ENCODE data around the gene OIP5. TPM values are rescaled to one million over a fixed set of nuclear protein-coding genes. Genes with fewer than 3 reads are reported as not detected.

OIP5 gene
- total and polyA plus RNA-seq, 10 of the 15 experiments (the other 5 are each of a cell fraction or from before 2014, with no cell fraction given): 4.8 to 61.4 (median 22.1) TPM

GRCh38 chr15:41350057-41350717 lies 17.8 kb upstream of the OIP5 start (continued):
- TF ChIP-seq SIX5 (IDR thresholded peaks at IDR 0.05; ENCODE audit: low read depth, low read length, severe bottlenecking): no peak
- no peak for TF ChIP-seq SMAD1 (IDR thresholded peaks at IDR 0.05; ENCODE audit: low read depth, partially characterized antibody)

GRCh38 chr15:41347236-41347635 lies 14.8 kb upstream of the OIP5 start:
- H3K27ac ChIP-seq (ENCODE audit: control insufficient read depth, insufficient read depth): no peak overlapping the region
- WGBS (ENCODE audit: insufficient coverage, insufficient replicate concordance, low lambda C conversion rate, missing lambda C conversion rate): 100% methylated on average over 5 of the region's 5 CpGs
- no peak overlapping the region for H3K9ac ChIP-seq (ENCODE audit: control insufficient read depth, insufficient read depth, low read length)
- no peaks in the 10 kb centered on the region for H4K20me1 ChIP-seq (ENCODE audit: control insufficient read depth, insufficient read depth)
- BruUV-seq (replicated peaks): no TSS peak
- no peak overlapping the region for H3K4me2 ChIP-seq (ENCODE audit: control insufficient read depth, insufficient read depth)
- ChIA-PET CTCF (interaction anchor here (1.0 kb wide), 1 partner anchor 12 kb away, joined by 5 read pairs; no protein-coding TSS in a partner anchor), POLR2A (interaction anchor here (0.5 kb wide), 1 partner anchor 449 kb away, joined by 3 read pairs; no protein-coding TSS in a partner anchor), RAD21 (ENCODE audit: unreplicated experiment) (no interaction called here), SMC1A (ENCODE audit: uncharacterized antibody, unreplicated experiment) (no interaction called here)
- no peaks in the 10 kb centered on the region for H3K27me3 ChIP-seq (replicated peaks in 1 of 2; ENCODE audit: control insufficient read depth in 2 of 2, insufficient read depth in 2 of 2, low read length in 1 of 2)
- no peak for FAIRE-seq
- no peaks in the 10 kb centered on the region for H3K9me3 ChIP-seq (replicated peaks; ENCODE audit: control insufficient read depth, insufficient read depth, low read length)
- no peak overlapping the region for H3K4me3 ChIP-seq
- H3K4me1 ChIP-seq (ENCODE audit: control insufficient read depth, insufficient read depth, low read length): no peaks in the 10 kb centered on the region
- intact Hi-C loops (cut with micrococcal nuclease; ENCODE audit: unreplicated experiment) (no loop called here), in situ Hi-C loops (cut with MboI) (no loop called here)
- peaks cover 13 to 40% of the 10 kb centered on the region in 2 experiments for H3K36me3 ChIP-seq (ENCODE audit: control insufficient read depth in 2 of 2, insufficient read depth in 2 of 2, low read length in 1 of 2)
- no peak for ATAC-seq
- H3K79me2 ChIP-seq (ENCODE audit: control insufficient read depth, insufficient read depth, low read length): peaks cover 7% of the 10 kb centered on the region
- no peak for DNase-seq (ENCODE audit: low read depth, low spot score)
- H2AFZ ChIP-seq (ENCODE audit: control insufficient read depth, low read depth, low read length): no peak overlapping the region
- TF ChIP-seq CBFB (IDR thresholded peaks at IDR 0.05; ENCODE audit: low read depth): no peak
- TF ChIP-seq MTA3 (IDR thresholded peaks at IDR 0.05; ENCODE audit: borderline replicate concordance, low read length): no peak
- TF ChIP-seq NFIC (IDR thresholded peaks at IDR 0.05; ENCODE audit: low read depth, low read length): no peak
- no peak for TF ChIP-seq FOXK2 (IDR thresholded peaks at IDR 0.05)
- no peak for TF ChIP-seq ZNF207 (IDR thresholded peaks at IDR 0.05; ENCODE audit: borderline replicate concordance)
- TF ChIP-seq SIN3A (IDR thresholded peaks at IDR 0.05; ENCODE audit: low read depth, low read length): no peak
- TF ChIP-seq ZNF687 (IDR thresholded peaks at IDR 0.05): no peak
- TF ChIP-seq CHD2 (IDR thresholded peaks at IDR 0.05; ENCODE audit: borderline replicate concordance, low read depth, low read length): no peak
- no peak for TF ChIP-seq IRF4 (IDR thresholded peaks at IDR 0.05; ENCODE audit: low read depth, low read length)
- TF ChIP-seq MYC (IDR thresholded peaks at IDR 0.05; ENCODE audit: insufficient read depth, insufficient read length, insufficient replicate concordance, low read length, severe bottlenecking): no peak
- TF ChIP-seq, protein P1, sequence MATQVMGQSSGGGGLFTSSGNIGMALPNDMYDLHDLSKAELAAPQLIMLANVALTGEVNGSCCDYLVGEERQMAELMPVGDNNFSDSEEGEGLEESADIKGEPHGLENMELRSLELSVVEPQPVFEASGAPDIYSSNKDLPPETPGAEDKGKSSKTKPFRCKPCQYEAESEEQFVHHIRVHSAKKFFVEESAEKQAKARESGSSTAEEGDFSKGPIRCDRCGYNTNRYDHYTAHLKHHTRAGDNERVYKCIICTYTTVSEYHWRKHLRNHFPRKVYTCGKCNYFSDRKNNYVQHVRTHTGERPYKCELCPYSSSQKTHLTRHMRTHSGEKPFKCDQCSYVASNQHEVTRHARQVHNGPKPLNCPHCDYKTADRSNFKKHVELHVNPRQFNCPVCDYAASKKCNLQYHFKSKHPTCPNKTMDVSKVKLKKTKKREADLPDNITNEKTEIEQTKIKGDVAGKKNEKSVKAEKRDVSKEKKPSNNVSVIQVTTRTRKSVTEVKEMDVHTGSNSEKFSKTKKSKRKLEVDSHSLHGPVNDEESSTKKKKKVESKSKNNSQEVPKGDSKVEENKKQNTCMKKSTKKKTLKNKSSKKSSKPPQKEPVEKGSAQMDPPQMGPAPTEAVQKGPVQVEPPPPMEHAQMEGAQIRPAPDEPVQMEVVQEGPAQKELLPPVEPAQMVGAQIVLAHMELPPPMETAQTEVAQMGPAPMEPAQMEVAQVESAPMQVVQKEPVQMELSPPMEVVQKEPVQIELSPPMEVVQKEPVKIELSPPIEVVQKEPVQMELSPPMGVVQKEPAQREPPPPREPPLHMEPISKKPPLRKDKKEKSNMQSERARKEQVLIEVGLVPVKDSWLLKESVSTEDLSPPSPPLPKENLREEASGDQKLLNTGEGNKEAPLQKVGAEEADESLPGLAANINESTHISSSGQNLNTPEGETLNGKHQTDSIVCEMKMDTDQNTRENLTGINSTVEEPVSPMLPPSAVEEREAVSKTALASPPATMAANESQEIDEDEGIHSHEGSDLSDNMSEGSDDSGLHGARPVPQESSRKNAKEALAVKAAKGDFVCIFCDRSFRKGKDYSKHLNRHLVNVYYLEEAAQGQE (IDR thresholded peaks at IDR 0.05; ENCODE audit: low read depth, low read length): no peak
- TF ChIP-seq NBN (IDR thresholded peaks at IDR 0.05): no peak
- TF ChIP-seq SREBF2 (IDR thresholded peaks at IDR 0.05; ENCODE audit: low read length): no peak
- TF ChIP-seq CREM (IDR thresholded peaks at IDR 0.05; ENCODE audit: low read depth): no peak
